DOHH2 (cell line): ENCODE measurements around the gene MED13L.

Experiments used
- H3F3A ChIP-seq: fragments of 200-600 bp; sonication (generic), shearing (Covaris generic); 2 replicates; pipeline ENCODE4 v1.6.0; 2016; ENCODE audit warnings: antibody characterized with exemption, mild to moderate bottlenecking; ENCODE audit not compliant: control insufficient read depth, insufficient read depth
- H3K27ac ChIP-seq: fragments of 200-600 bp; sonication (generic); 2 replicates; pipeline ENCODE4 v1.5.1; 2014; ENCODE audit warnings: low read depth, mild to moderate bottlenecking, low read length, moderate library complexity
- H3K27me3 ChIP-seq: fragments of 200-600 bp; sonication (generic); 2 replicates; pipeline ENCODE4 v1.6.1; 2014; ENCODE audit warnings: mild to moderate bottlenecking, low read length, mixed read lengths; ENCODE audit not compliant: control insufficient read depth
- H3K36me3 ChIP-seq: fragments of 200-600 bp; sonication (generic); 2 replicates; pipeline ENCODE4 v1.6.1; 2014; ENCODE audit warnings: mild to moderate bottlenecking, low read length, moderate library complexity, mixed read lengths; ENCODE audit not compliant: control insufficient read depth
- H3K4me1 ChIP-seq: fragments of 200-600 bp; sonication (generic); 2 replicates; pipeline ENCODE4 v1.6.1; 2014; ENCODE audit warnings: mild to moderate bottlenecking, low read length, mixed read lengths; ENCODE audit not compliant: control insufficient read depth
- H3K4me2 ChIP-seq: fragments of 200-600 bp; sonication (generic); 2 replicates; pipeline ENCODE4 v1.6.0; 2014; ENCODE audit warnings: mild to moderate bottlenecking, low read length, moderate library complexity
- H3K4me3 ChIP-seq: fragments of 200-600 bp; sonication (generic); 2 replicates; pipeline ENCODE4 v1.5.1; 2014; ENCODE audit warnings: mild to moderate bottlenecking, low read length, mixed read lengths
- H3K79me2 ChIP-seq: fragments of 200-600 bp; sonication (generic); 2 replicates; pipeline ENCODE4 v1.6.1; 2014; ENCODE audit warnings: mild to moderate bottlenecking, low read length, mixed read lengths; ENCODE audit not compliant: control insufficient read depth
- H3K9me2 ChIP-seq: fragments of 200-600 bp; sonication (generic); replicated peaks from 2 replicates; pipeline ENCODE4 v1.6.1; 2014; ENCODE audit warnings: mild to moderate bottlenecking, low read length, mixed read lengths; ENCODE audit not compliant: control insufficient read depth
- H3K9me3 ChIP-seq: fragments of 200-600 bp; sonication (generic); 2 replicates; pipeline ENCODE4 v1.6.1; 2014; ENCODE audit warnings: antibody characterized with exemption, low read length, mixed read lengths; ENCODE audit not compliant: control insufficient read depth, insufficient read depth
- H4K20me1 ChIP-seq: fragments of 200-600 bp; sonication (generic); 2 replicates; pipeline ENCODE4 v1.6.0; 2014; ENCODE audit warnings: low read depth, mild to moderate bottlenecking, antibody characterized with exemption, low read length, moderate library complexity; ENCODE audit not compliant: control insufficient read depth, insufficient read depth
- EZH2phosphoT487 ChIP-seq: fragments of 200-600 bp; sonication (generic); IDR thresholded peaks from 2 replicates; pipeline ENCODE4 v1.6.1; 2017; ENCODE audit warnings: borderline replicate concordance, mild to moderate bottlenecking, antibody characterized with exemption, low read length, moderate library complexity, mixed read lengths
- TF ChIP-seq, protein P1 (sequence below): fragments of 200-600 bp; sonication (generic); IDR thresholded peaks from one replicate; pipeline ENCODE4 v1.5.1; 2014; ENCODE audit warnings: antibody characterized with exemption, mild to moderate bottlenecking, low read depth, low read length; ENCODE audit not compliant: poor library complexity, severe bottlenecking

The MED13L gene

DNA sequence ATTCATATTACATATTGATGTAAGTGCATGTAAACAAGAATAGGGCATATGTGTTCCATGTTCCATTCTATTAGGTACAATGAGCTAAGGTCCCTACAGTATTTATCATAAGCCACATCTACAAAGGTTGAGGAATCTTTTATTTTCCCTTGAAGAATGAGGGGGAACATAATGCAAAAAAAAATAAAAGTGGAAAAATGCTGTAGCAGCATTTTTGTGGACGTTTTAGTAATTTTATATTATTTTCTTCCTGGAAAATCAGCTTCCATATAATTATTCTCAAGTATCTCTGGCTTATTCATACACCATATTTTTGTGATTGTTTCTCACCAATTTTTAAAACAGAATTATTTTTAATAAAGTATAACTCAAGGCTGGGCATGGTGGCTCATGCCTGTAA is 148.7 kb downstream of the MED13L start:
- Histone ChIP-seq H3K27me3 (no peaks in the 10 kb centered on the region), H3K9me2 (no peaks in the 10 kb centered on the region), H3K4me1 (peaks cover 14% of the 10 kb centered on the region), H3K4me2 (no peak overlapping the region), H3K9me3 (no peaks in the 10 kb centered on the region), H3K4me3 (no peak overlapping the region), H4K20me1 (0 out of 2 replicates have a peak, but pooled peaks cover 2% of the 10 kb centered on the region), H3K27ac (no peak overlapping the region), H3F3A (no peaks in the 10 kb centered on the region), H3K79me2 (peaks cover 36% of the 10 kb centered on the region), H3K36me3 (no peaks in the 10 kb centered on the region)
- TF ChIP-seq, protein P1, sequence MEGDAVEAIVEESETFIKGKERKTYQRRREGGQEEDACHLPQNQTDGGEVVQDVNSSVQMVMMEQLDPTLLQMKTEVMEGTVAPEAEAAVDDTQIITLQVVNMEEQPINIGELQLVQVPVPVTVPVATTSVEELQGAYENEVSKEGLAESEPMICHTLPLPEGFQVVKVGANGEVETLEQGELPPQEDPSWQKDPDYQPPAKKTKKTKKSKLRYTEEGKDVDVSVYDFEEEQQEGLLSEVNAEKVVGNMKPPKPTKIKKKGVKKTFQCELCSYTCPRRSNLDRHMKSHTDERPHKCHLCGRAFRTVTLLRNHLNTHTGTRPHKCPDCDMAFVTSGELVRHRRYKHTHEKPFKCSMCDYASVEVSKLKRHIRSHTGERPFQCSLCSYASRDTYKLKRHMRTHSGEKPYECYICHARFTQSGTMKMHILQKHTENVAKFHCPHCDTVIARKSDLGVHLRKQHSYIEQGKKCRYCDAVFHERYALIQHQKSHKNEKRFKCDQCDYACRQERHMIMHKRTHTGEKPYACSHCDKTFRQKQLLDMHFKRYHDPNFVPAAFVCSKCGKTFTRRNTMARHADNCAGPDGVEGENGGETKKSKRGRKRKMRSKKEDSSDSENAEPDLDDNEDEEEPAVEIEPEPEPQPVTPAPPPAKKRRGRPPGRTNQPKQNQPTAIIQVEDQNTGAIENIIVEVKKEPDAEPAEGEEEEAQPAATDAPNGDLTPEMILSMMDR = no peak
- TF ChIP-seq EZH2phosphoT487 = no peak

- peaks cover 30% of the 10 kb centered on the region for H3K79me2 ChIP-seq
- no peaks in the 10 kb centered on the region for H3K9me2 ChIP-seq
- no peaks in the 10 kb centered on the region for H3F3A ChIP-seq
- H3K4me3 ChIP-seq = no peak overlapping the region
- no peak overlapping the region for H3K4me2 ChIP-seq
- no peaks in the 10 kb centered on the region for H3K9me3 ChIP-seq
- H3K27ac ChIP-seq = no peak overlapping the region
- H4K20me1 ChIP-seq = no peaks in the 10 kb centered on the region
- H3K4me1 ChIP-seq = peaks cover 20% of the 10 kb centered on the region
- H3K27me3 ChIP-seq = no peaks in the 10 kb centered on the region
- H3K36me3 ChIP-seq = no peaks in the 10 kb centered on the region
- TF ChIP-seq EZH2phosphoT487 = no peak
- TF ChIP-seq, protein P1 = no peak
Observed at GRCh38 chr12:116127859-116128258, 149.6 kb downstream of the MED13L start.

DNA sequence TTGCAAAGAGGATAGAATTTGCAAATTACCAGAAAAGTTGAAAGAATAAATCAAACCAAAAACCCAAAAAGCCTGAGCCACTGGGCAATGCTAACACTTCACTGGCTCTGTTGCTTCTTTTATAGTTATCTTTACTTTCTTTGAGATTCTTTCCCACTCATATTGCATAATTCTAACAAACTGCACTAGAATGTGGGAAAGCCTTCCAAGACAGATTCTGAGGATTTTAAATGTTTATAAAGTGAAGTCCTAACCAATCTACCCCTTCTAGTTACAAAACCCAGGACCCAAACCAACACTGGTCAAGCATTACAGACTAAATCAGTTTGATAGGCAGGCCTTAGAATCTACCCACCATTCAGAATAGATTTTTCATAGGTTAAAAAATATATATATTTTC is 150.9 kb downstream of the MED13L start:
- Histone ChIP-seq H3K27me3 (no peaks in the 10 kb centered on the region), H3K4me1 (peaks cover 20% of the 10 kb centered on the region), H3K9me3 (no peaks in the 10 kb centered on the region), H4K20me1 (no peaks in the 10 kb centered on the region), H3F3A (no peaks in the 10 kb centered on the region), H3K27ac (no peak overlapping the region), H3K4me3 (no peak overlapping the region), H3K4me2 (no peak overlapping the region), H3K79me2 (peaks cover 28% of the 10 kb centered on the region), H3K36me3 (no peaks in the 10 kb centered on the region), H3K9me2 (no peaks in the 10 kb centered on the region)
- TF ChIP-seq, protein P1 = no peak
- TF ChIP-seq EZH2phosphoT487 = no peak
